Measurements from ENCODE around the gene SLC1A5. TPM values are rescaled to one million over a fixed set of nuclear protein-coding genes. Genes with fewer than 3 reads are reported as not detected.

The SLC1A5 gene
- polyA plus RNA-seq, 2 of the 4 experiments (the other 2 are of a cell fraction): 184 to 302 TPM

GRCh38 chr19:46748325-46749109 lies 39.9 kb downstream of the SLC1A5 start:
- Histone ChIP-seq H3K4me2 (no peak overlapping the region), H3K27ac (no peak overlapping the region), H3K9me3 (no peaks in the 10 kb centered on the region), H3K4me3 (no peak overlapping the region), H3K4me1 (peaks cover 17% of the 10 kb centered on the region)
- FAIRE-seq (no peak), DNase-seq (ENCODE audit: low read depth in 1 of 2, low spot score in 1 of 2) (peak; percentile 75 to 82), ATAC-seq (peak in 1 of 2 experiments; percentile 50; a peak in 3 of 6 replicates)
- CTCF ChIA-PET: interaction anchor here (0.6 to 28.2 kb wide), 35 partner anchors 10 to 381 kb away, joined by 3 to 1222 read pairs (median 5); partner anchors contain the start of genes AP2S1 and SLC1A5
- POLR2A ChIA-PET: no interaction called here
- TF ChIP-seq RARB (CRISPR knock-in tag; IDR thresholded peaks at IDR 0.05) (no peak), NFE2L2 (conservative IDR thresholded peaks at IDR 0.05; ENCODE audit: low read length) (no peak), KDM5A (IDR thresholded peaks at IDR 0.05) (no peak), TP53 (CRISPR knock-in tag; IDR thresholded peaks at IDR 0.05) (no peak), MAX (IDR thresholded peaks at IDR 0.05) (peak; percentile 45), RNF2 (IDR thresholded peaks at IDR 0.05; ENCODE audit: borderline replicate concordance, low read depth) (no peak), PBX3 (IDR thresholded peaks at IDR 0.05) (no peak), RFX5 (IDR thresholded peaks at IDR 0.05) (no peak), CEBPB (IDR thresholded peaks at IDR 0.05) (no peak), ZNF302 (CRISPR knock-in tag; IDR thresholded peaks at IDR 0.05) (no peak), CBX2 (IDR thresholded peaks at IDR 0.05; ENCODE audit: borderline replicate concordance, low read depth) (no peak), HOXB13 (CRISPR knock-in tag; IDR thresholded peaks at IDR 0.05; ENCODE audit: low read depth) (no peak), SMC3 (IDR thresholded peaks at IDR 0.05) (peak; percentile 49), SREBF2 (IDR thresholded peaks at IDR 0.05) (no peak), EP300 (IDR thresholded peaks at IDR 0.05) (no peak), CHD4 (IDR thresholded peaks at IDR 0.05; ENCODE audit: borderline replicate concordance) (no peak), ELK1 (IDR thresholded peaks at IDR 0.05; ENCODE audit: low read depth, low read length) (no peak), PHF8 (IDR thresholded peaks at IDR 0.05; ENCODE audit: borderline replicate concordance, low read depth) (no peak), TFCP2L1 (CRISPR knock-in tag; IDR thresholded peaks at IDR 0.05) (no peak), HEYL (CRISPR knock-in tag; IDR thresholded peaks at IDR 0.05) (no peak), KDM1A (IDR thresholded peaks at IDR 0.05; ENCODE audit: low read depth) (peak; percentile 87), EHF (CRISPR knock-in tag; IDR thresholded peaks at IDR 0.05) (no peak), MAFK (IDR thresholded peaks at IDR 0.05; ENCODE audit: partially characterized antibody) (no peak), FOXS1 (CRISPR knock-in tag; IDR thresholded peaks at IDR 0.05) (no peak), MYC (IDR thresholded peaks at IDR 0.05; ENCODE audit: borderline replicate concordance, low read length) (no peak), RAD21 (conservative IDR thresholded peaks at IDR 0.05 in 1 of 2, IDR thresholded peaks at IDR 0.05 in 1 of 2) (peak; percentile 31 to 54; a peak in 2 of 5 replicates)
- TF ChIP-seq, protein P1, sequence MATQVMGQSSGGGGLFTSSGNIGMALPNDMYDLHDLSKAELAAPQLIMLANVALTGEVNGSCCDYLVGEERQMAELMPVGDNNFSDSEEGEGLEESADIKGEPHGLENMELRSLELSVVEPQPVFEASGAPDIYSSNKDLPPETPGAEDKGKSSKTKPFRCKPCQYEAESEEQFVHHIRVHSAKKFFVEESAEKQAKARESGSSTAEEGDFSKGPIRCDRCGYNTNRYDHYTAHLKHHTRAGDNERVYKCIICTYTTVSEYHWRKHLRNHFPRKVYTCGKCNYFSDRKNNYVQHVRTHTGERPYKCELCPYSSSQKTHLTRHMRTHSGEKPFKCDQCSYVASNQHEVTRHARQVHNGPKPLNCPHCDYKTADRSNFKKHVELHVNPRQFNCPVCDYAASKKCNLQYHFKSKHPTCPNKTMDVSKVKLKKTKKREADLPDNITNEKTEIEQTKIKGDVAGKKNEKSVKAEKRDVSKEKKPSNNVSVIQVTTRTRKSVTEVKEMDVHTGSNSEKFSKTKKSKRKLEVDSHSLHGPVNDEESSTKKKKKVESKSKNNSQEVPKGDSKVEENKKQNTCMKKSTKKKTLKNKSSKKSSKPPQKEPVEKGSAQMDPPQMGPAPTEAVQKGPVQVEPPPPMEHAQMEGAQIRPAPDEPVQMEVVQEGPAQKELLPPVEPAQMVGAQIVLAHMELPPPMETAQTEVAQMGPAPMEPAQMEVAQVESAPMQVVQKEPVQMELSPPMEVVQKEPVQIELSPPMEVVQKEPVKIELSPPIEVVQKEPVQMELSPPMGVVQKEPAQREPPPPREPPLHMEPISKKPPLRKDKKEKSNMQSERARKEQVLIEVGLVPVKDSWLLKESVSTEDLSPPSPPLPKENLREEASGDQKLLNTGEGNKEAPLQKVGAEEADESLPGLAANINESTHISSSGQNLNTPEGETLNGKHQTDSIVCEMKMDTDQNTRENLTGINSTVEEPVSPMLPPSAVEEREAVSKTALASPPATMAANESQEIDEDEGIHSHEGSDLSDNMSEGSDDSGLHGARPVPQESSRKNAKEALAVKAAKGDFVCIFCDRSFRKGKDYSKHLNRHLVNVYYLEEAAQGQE (IDR thresholded peaks at IDR 0.05): no peak
- TF ChIP-seq, protein P2, sequence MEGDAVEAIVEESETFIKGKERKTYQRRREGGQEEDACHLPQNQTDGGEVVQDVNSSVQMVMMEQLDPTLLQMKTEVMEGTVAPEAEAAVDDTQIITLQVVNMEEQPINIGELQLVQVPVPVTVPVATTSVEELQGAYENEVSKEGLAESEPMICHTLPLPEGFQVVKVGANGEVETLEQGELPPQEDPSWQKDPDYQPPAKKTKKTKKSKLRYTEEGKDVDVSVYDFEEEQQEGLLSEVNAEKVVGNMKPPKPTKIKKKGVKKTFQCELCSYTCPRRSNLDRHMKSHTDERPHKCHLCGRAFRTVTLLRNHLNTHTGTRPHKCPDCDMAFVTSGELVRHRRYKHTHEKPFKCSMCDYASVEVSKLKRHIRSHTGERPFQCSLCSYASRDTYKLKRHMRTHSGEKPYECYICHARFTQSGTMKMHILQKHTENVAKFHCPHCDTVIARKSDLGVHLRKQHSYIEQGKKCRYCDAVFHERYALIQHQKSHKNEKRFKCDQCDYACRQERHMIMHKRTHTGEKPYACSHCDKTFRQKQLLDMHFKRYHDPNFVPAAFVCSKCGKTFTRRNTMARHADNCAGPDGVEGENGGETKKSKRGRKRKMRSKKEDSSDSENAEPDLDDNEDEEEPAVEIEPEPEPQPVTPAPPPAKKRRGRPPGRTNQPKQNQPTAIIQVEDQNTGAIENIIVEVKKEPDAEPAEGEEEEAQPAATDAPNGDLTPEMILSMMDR (IDR thresholded peaks at IDR 0.05): peak; percentile 92
- TF ChIP-seq, protein P3, sequence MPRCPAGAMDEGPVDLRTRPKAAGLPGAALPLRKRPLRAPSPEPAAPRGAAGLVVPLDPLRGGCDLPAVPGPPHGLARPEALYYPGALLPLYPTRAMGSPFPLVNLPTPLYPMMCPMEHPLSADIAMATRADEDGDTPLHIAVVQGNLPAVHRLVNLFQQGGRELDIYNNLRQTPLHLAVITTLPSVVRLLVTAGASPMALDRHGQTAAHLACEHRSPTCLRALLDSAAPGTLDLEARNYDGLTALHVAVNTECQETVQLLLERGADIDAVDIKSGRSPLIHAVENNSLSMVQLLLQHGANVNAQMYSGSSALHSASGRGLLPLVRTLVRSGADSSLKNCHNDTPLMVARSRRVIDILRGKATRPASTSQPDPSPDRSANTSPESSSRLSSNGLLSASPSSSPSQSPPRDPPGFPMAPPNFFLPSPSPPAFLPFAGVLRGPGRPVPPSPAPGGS (IDR thresholded peaks at IDR 0.05): no peak
- 71% methylated on average over 21 of the region's 21 CpGs for WGBS (ENCODE audit: missing lambda C conversion rate)

Data from A549 (cell line).